Smooth muscle cell (in vitro differentiated cells): ENCODE measurements around the gene TYRP1. TPM values are rescaled to one million over a fixed set of nuclear protein-coding genes. Genes with fewer than 3 reads are reported as not detected.

Experiments used
- DNase-seq: peaks from one replicate; lab custom pipeline; 2025; ENCODE audit not compliant: unreplicated experiment; lab: John Stamatoyannopoulos, UW
- H2AFZ ChIP-seq: fragments of 200-600 bp; sonication (generic); 2 replicates; pipeline ENCODE4 v1.6.0; 2016; ENCODE audit warnings: antibody characterized with exemption, low read depth, mild to moderate bottlenecking
- H3F3A ChIP-seq: fragments of 200-600 bp; sonication (generic); 2 replicates; pipeline ENCODE4 v1.6.0; 2017; ENCODE audit warnings: antibody characterized with exemption, low read depth
- H3K27ac ChIP-seq: fragments of 200-600 bp; sonication (generic); 2 replicates; pipeline ENCODE4 v1.5.1; 2016; ENCODE audit warnings: low read depth, mild to moderate bottlenecking
- H3K27me3 ChIP-seq: fragments of 200-600 bp; sonication (generic); 2 replicates; pipeline ENCODE4 v1.6.1; 2016; ENCODE audit warnings: low read depth, mild to moderate bottlenecking
- H3K36me3 ChIP-seq: fragments of 200-600 bp; sonication (generic); 2 replicates; pipeline ENCODE4 v1.5.1; 2016; ENCODE audit warnings: low read depth
- H3K4me1 ChIP-seq: fragments of 200-600 bp; sonication (generic); 2 replicates; pipeline ENCODE4 v1.5.1; 2016; ENCODE audit warnings: low read depth
- H3K4me2 ChIP-seq: fragments of 200-600 bp; sonication (generic); 2 replicates; pipeline ENCODE4 v1.6.0; 2016; ENCODE audit warnings: mild to moderate bottlenecking
- H3K4me3 ChIP-seq: fragments of 200-600 bp; sonication (generic); 2 replicates; pipeline ENCODE4 v1.5.1; 2016; ENCODE audit warnings: mild to moderate bottlenecking
- H3K79me2 ChIP-seq: fragments of 200-600 bp; sonication (generic); 2 replicates; pipeline ENCODE4 v1.6.0; 2016; ENCODE audit warnings: low read depth, mild to moderate bottlenecking
- H3K9ac ChIP-seq: fragments of 200-600 bp; sonication (generic); 2 replicates; pipeline ENCODE4 v1.6.0; 2016; ENCODE audit warnings: low read depth
- H3K9me3 ChIP-seq: fragments of 200-600 bp; sonication (generic); replicated peaks from 2 replicates; pipeline ENCODE4 v1.5.1; 2016; ENCODE audit warnings: low read depth
- H4K20me1 ChIP-seq: fragments of 200-600 bp; sonication (generic); 2 replicates; pipeline ENCODE4 v1.6.0; 2016; ENCODE audit warnings: low read depth
- WGBS: methylation state at CpG from one replicate; pipeline ENCODE4 v1.1.7; 2016; ENCODE audit warnings: low lambda C conversion rate; 5-methylcytosine and 5-hydroxymethylcytosine counted together
- polyA plus RNA-seq: library from polyadenylated mRNA; unstranded; fragments of >200 nt; fragmentation: Nextera tagmentation; extraction: Ambion mirVana; gene quantifications from 2 replicates; pipeline ENCODE4 v1.2.1, GENCODE V29; 2016
- total RNA-seq: library from RNA; depleted of rRNA; stranded (reverse); fragments of >200 nt; gene quantifications from 2 replicates; pipeline ENCODE4 v1.2.3, GENCODE V29; 2014
- TF ChIP-seq, protein P1 (sequence below): fragments of 200-600 bp; sonication (generic); IDR thresholded peaks from 2 replicates; pipeline ENCODE4 v1.5.1; 2017; ENCODE audit warnings: borderline replicate concordance, mild to moderate bottlenecking, antibody characterized with exemption; ENCODE audit not compliant: insufficient read depth, poor library complexity, severe bottlenecking

The TYRP1 gene
- total and polyA plus RNA-seq, 2 experiments from 2014 or later: 0.41 to 0.76 TPM

DNA sequence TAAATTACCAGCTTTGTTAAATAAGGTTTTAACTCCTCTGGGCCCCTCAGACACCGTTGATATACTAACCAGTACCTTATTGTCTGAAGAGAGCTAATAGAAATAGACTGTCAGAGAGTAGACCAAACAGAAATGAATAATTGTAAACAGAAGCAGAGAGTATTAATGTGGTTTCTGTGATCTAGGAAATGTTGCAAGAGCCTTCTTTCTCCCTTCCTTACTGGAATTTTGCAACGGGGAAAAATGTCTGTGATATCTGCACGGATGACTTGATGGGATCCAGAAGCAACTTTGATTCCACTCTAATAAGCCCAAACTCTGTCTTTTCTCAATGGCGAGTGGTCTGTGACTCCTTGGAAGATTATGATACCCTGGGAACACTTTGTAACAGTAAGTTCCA lies 5.1 kb downstream of the TYRP1 start:
- TF ChIP-seq, protein P1, sequence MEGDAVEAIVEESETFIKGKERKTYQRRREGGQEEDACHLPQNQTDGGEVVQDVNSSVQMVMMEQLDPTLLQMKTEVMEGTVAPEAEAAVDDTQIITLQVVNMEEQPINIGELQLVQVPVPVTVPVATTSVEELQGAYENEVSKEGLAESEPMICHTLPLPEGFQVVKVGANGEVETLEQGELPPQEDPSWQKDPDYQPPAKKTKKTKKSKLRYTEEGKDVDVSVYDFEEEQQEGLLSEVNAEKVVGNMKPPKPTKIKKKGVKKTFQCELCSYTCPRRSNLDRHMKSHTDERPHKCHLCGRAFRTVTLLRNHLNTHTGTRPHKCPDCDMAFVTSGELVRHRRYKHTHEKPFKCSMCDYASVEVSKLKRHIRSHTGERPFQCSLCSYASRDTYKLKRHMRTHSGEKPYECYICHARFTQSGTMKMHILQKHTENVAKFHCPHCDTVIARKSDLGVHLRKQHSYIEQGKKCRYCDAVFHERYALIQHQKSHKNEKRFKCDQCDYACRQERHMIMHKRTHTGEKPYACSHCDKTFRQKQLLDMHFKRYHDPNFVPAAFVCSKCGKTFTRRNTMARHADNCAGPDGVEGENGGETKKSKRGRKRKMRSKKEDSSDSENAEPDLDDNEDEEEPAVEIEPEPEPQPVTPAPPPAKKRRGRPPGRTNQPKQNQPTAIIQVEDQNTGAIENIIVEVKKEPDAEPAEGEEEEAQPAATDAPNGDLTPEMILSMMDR: no peak
- H3K27me3 ChIP-seq: no peaks in the 10 kb centered on the region
- H3F3A ChIP-seq: peaks cover 9% of the 10 kb centered on the region
- peak overlapping the region; percentile 12 for H2AFZ ChIP-seq
- H4K20me1 ChIP-seq: no peaks in the 10 kb centered on the region
- no peak for DNase-seq
- no peak overlapping the region for H3K4me3 ChIP-seq
- WGBS: 7% methylated on average over 4 of the region's 4 CpGs
- peak overlapping the region; percentile 77 for H3K27ac ChIP-seq
- no peaks in the 10 kb centered on the region for H3K79me2 ChIP-seq
- no peaks in the 10 kb centered on the region for H3K4me1 ChIP-seq
- H3K4me2 ChIP-seq: peak overlapping the region; percentile 79
- no peaks in the 10 kb centered on the region for H3K36me3 ChIP-seq
- no peak overlapping the region for H3K9ac ChIP-seq
- no peaks in the 10 kb centered on the region for H3K9me3 ChIP-seq

DNA sequence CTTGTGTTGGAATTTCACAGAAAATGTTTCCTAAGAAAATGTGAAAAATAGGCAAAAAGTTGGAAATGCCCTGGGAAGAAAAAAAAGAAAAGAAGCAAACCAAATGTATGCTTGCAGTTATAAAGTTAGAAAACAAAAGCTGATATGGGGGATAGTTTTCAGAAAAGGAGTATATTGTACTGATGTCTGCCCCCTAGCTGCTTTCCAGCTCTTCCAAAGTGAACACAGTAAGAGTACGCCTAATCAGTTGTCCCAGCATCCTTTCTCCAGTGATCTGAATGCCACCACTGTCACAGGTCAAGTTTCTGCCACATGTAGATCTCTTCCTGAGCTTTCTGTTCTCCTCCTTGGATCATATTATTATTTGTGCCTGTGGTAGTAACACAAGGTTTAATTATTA lies 5.8 kb downstream of the TYRP1 start:
- Histone ChIP-seq H3K27ac (peak overlapping the region; percentile 77), H3K36me3 (no peaks in the 10 kb centered on the region), H3F3A (peaks cover 9% of the 10 kb centered on the region), H3K4me1 (no peaks in the 10 kb centered on the region), H3K79me2 (no peaks in the 10 kb centered on the region), H3K4me2 (peak overlapping the region; percentile 79), H2AFZ (peak overlapping the region; percentile 12), H3K4me3 (no peak overlapping the region), H3K9ac (no peak overlapping the region), H3K27me3 (no peaks in the 10 kb centered on the region), H4K20me1 (no peaks in the 10 kb centered on the region), H3K9me3 (no peaks in the 10 kb centered on the region)
- TF ChIP-seq, protein P1: peak; percentile 11
- WGBS: 71% methylated on average over 1 of the region's 1 CpG
- no peak for DNase-seq

GRCh38 chr9:12699529-12699928 lies 6.3 kb downstream of the TYRP1 start:
- Histone ChIP-seq H2AFZ (no peak overlapping the region), H3K36me3 (no peaks in the 10 kb centered on the region), H4K20me1 (no peaks in the 10 kb centered on the region), H3K4me2 (peak overlapping the region; percentile 79), H3K4me1 (no peaks in the 10 kb centered on the region), H3K27ac (peak overlapping the region; percentile 77), H3K4me3 (no peak overlapping the region), H3F3A (peaks cover 9% of the 10 kb centered on the region), H3K79me2 (no peaks in the 10 kb centered on the region), H3K27me3 (no peaks in the 10 kb centered on the region), H3K9ac (no peak overlapping the region), H3K9me3 (no peaks in the 10 kb centered on the region)
- DNase-seq: no peak
- TF ChIP-seq, protein P1: peak; percentile 27

- Histone ChIP-seq H3K9ac (no peak overlapping the region), H2AFZ (peak overlapping the region; percentile 31), H3K27me3 (no peaks in the 10 kb centered on the region), H3K9me3 (no peaks in the 10 kb centered on the region), H3K4me2 (peak overlapping the region; percentile 38), H3F3A (peaks cover 9% of the 10 kb centered on the region), H4K20me1 (no peaks in the 10 kb centered on the region), H3K79me2 (no peaks in the 10 kb centered on the region), H3K4me3 (no peak overlapping the region), H3K36me3 (no peaks in the 10 kb centered on the region), H3K27ac (peak overlapping the region; percentile 24), H3K4me1 (no peaks in the 10 kb centered on the region)
- DNase-seq: no peak
- TF ChIP-seq, protein P1: no peak
Observed at GRCh38 chr9:12701126-12701525, 7.9 kb downstream of the TYRP1 start.
